Stimulated activated CD8-positive, alpha-beta memory T cell treated with anti-CD3 and anti-CD28 coated beads, Interleukin-12 subunit alpha, Interleukin-12 subunit beta, amount 100 ng/mL, for 24 hours (primary cell): ENCODE results near the gene USP49.

Source experiments
- DNase-seq: peaks from one replicate; pipeline ENCODE4 v3.0.0-alpha.2; 2020; ENCODE audit errors: extremely low read depth

USP49 gene

GRCh38 chr6:41929924-41930323, 34.7 kb upstream of the USP49 start:
- DNase-seq, result no peak

GRCh38 chr6:41927253-41927652, 32.1 kb upstream of the USP49 start:
- DNase-seq, result no peak

- no peak for DNase-seq
These were observed 27.0 kb upstream of the USP49 start for GRCh38 chr6:41922154-41922553.

- no peak for DNase-seq
These were observed 26.5 kb upstream of the USP49 start for GRCh38 chr6:41921712-41921998.

GRCh38 chr6:41920921-41921711, 25.9 kb upstream of the USP49 start, which contains the start of the genes BYSL and MED20:
TSS of gene BYSL (plus strand) at chr6:41921499. CDS start at chr6:41921563, 64 bp downstream.
TSS of gene MED20 (minus strand) at chr6:41921139. CDS start at chr6:41921018, 121 bp downstream.
- peak; percentile 88 for DNase-seq

- no peak for DNase-seq
These were observed 22.4 kb upstream of the USP49 start for GRCh38 chr6:41917528-41917927.

GRCh38 chr6:41914869-41915530, 19.8 kb upstream of the USP49 start:
- no peak for DNase-seq

- DNase-seq, result no peak
These were observed 19.2 kb upstream of the USP49 start for GRCh38 chr6:41914343-41914742.

GRCh38 chr6:41909727-41910126, 14.6 kb upstream of the USP49 start:
- no peak for DNase-seq

- DNase-seq, result no peak
These were observed 6.8 kb upstream of the USP49 start for GRCh38 chr6:41901882-41902519.

- DNase-seq, result no peak
These were observed 5.7 kb upstream of the USP49 start for GRCh38 chr6:41900861-41901260.

GRCh38 chr6:41896281-41896680, 1.1 kb upstream of the USP49 start:
- DNase-seq, result no peak

GRCh38 chr6:41894366-41895299, 542 bp downstream of the USP49 start:
- no peak for DNase-seq

GRCh38 chr6:41892921-41893564, 2.1 kb downstream of the USP49 start:
- DNase-seq, result no peak

- no peak for DNase-seq
These were observed 7.8 kb downstream of the USP49 start for GRCh38 chr6:41887331-41887751.

- DNase-seq, result no peak
These were observed 9.2 kb downstream of the USP49 start for GRCh38 chr6:41885930-41886329.

- no peak for DNase-seq
These were observed 10.2 kb downstream of the USP49 start for GRCh38 chr6:41884957-41885356.

GRCh38 chr6:41881506-41881905, 13.7 kb downstream of the USP49 start:
- DNase-seq, result no peak

- DNase-seq, result no peak
These were observed 16.2 kb downstream of the USP49 start for GRCh38 chr6:41878961-41879405.

- no peak for DNase-seq
These were observed 16.9 kb downstream of the USP49 start for GRCh38 chr6:41878246-41878645.

- no peak for DNase-seq
These were observed 18.0 kb downstream of the USP49 start for GRCh38 chr6:41877051-41877680.
